ENCODE measurements around the gene CHCHD3. TPM values are rescaled to one million over a fixed set of nuclear protein-coding genes. Genes with fewer than 3 reads are reported as not detected.

The CHCHD3 gene
- total and polyA plus RNA-seq, 4 donors = 25.5 to 37.8 (median 31.8) TPM

DNA sequence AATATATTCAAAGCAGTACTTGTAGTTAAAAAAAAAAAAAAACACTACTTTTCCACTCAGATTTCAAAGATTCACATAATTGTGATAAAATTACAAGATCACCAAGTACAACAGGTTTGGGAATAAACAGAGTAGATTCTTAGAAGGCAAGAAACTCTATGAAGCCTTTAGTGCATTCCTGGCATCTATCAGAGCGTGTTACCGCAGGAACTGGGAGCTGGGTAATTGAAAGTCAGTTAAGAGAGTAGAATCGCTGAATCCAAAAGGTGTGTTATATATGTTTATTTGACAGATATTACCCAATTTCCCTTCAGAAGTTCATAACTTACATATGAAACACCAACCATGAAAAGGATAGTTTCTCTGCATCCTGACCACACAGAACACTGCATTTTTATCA, 346.4 kb downstream of the CHCHD3 start:
- no peaks in the 10 kb centered on the region for H3K4me1 ChIP-seq (ENCODE audit: control insufficient read depth in 4 of 4, insufficient read depth in 4 of 4, low read length in 3 of 4)
- peaks cover 0 to 3% (median 0%) of the 10 kb centered on the region in 4 donors for H3K27me3 ChIP-seq (ENCODE audit: control insufficient read depth in 4 of 4, insufficient read depth in 4 of 4, low read length in 3 of 4)
- H3K36me3 ChIP-seq (ENCODE audit: control insufficient read depth in 4 of 4, insufficient read depth in 3 of 4, low read depth in 1 of 4, low read length in 3 of 4) = no peaks in the 10 kb centered on the region
- TF ChIP-seq, protein P1, sequence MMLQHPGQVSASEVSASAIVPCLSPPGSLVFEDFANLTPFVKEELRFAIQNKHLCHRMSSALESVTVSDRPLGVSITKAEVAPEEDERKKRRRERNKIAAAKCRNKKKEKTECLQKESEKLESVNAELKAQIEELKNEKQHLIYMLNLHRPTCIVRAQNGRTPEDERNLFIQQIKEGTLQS (IDR thresholded peaks at IDR 0.05) = no peak
- TF ChIP-seq HNF4A (conservative IDR thresholded peaks at IDR 0.05) = no peak
- TF ChIP-seq, protein P2, sequence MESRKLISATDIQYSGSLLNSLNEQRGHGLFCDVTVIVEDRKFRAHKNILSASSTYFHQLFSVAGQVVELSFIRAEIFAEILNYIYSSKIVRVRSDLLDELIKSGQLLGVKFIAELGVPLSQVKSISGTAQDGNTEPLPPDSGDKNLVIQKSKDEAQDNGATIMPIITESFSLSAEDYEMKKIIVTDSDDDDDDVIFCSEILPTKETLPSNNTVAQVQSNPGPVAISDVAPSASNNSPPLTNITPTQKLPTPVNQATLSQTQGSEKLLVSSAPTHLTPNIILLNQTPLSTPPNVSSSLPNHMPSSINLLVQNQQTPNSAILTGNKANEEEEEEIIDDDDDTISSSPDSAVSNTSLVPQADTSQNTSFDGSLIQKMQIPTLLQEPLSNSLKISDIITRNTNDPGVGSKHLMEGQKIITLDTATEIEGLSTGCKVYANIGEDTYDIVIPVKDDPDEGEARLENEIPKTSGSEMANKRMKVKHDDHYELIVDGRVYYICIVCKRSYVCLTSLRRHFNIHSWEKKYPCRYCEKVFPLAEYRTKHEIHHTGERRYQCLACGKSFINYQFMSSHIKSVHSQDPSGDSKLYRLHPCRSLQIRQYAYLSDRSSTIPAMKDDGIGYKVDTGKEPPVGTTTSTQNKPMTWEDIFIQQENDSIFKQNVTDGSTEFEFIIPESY (IDR thresholded peaks at IDR 0.05) = no peak
- no peak for TF ChIP-seq FOXA2 (IDR thresholded peaks at IDR 0.05)
- TF ChIP-seq SP1 (IDR thresholded peaks at IDR 0.05) = no peak
- no peak for TF ChIP-seq JUND (IDR thresholded peaks at IDR 0.05)
- TF ChIP-seq EGR1 (IDR thresholded peaks at IDR 0.05; ENCODE audit: low read depth in 2 of 2) = no peak
- TF ChIP-seq NR2F2 (IDR thresholded peaks at IDR 0.05) = no peak
- no peak for TF ChIP-seq HNF4G (IDR thresholded peaks at IDR 0.05)
- TF ChIP-seq RXRA (IDR thresholded peaks at IDR 0.05) = no peak
- TF ChIP-seq, protein P3, sequence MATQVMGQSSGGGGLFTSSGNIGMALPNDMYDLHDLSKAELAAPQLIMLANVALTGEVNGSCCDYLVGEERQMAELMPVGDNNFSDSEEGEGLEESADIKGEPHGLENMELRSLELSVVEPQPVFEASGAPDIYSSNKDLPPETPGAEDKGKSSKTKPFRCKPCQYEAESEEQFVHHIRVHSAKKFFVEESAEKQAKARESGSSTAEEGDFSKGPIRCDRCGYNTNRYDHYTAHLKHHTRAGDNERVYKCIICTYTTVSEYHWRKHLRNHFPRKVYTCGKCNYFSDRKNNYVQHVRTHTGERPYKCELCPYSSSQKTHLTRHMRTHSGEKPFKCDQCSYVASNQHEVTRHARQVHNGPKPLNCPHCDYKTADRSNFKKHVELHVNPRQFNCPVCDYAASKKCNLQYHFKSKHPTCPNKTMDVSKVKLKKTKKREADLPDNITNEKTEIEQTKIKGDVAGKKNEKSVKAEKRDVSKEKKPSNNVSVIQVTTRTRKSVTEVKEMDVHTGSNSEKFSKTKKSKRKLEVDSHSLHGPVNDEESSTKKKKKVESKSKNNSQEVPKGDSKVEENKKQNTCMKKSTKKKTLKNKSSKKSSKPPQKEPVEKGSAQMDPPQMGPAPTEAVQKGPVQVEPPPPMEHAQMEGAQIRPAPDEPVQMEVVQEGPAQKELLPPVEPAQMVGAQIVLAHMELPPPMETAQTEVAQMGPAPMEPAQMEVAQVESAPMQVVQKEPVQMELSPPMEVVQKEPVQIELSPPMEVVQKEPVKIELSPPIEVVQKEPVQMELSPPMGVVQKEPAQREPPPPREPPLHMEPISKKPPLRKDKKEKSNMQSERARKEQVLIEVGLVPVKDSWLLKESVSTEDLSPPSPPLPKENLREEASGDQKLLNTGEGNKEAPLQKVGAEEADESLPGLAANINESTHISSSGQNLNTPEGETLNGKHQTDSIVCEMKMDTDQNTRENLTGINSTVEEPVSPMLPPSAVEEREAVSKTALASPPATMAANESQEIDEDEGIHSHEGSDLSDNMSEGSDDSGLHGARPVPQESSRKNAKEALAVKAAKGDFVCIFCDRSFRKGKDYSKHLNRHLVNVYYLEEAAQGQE (IDR thresholded peaks at IDR 0.05) = no peak
- TF ChIP-seq, protein P4, sequence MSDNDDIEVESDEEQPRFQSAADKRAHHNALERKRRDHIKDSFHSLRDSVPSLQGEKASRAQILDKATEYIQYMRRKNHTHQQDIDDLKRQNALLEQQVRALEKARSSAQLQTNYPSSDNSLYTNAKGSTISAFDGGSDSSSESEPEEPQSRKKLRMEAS (IDR thresholded peaks at IDR 0.05) = no peak
- no peak for TF ChIP-seq GABPA (IDR thresholded peaks at IDR 0.05 in 1 of 2, conservative IDR thresholded peaks at IDR 0.05 in 1 of 2)
- no peak for TF ChIP-seq FOXA1 (IDR thresholded peaks at IDR 0.05)
- TF ChIP-seq, protein P5, sequence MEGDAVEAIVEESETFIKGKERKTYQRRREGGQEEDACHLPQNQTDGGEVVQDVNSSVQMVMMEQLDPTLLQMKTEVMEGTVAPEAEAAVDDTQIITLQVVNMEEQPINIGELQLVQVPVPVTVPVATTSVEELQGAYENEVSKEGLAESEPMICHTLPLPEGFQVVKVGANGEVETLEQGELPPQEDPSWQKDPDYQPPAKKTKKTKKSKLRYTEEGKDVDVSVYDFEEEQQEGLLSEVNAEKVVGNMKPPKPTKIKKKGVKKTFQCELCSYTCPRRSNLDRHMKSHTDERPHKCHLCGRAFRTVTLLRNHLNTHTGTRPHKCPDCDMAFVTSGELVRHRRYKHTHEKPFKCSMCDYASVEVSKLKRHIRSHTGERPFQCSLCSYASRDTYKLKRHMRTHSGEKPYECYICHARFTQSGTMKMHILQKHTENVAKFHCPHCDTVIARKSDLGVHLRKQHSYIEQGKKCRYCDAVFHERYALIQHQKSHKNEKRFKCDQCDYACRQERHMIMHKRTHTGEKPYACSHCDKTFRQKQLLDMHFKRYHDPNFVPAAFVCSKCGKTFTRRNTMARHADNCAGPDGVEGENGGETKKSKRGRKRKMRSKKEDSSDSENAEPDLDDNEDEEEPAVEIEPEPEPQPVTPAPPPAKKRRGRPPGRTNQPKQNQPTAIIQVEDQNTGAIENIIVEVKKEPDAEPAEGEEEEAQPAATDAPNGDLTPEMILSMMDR (IDR thresholded peaks at IDR 0.05; ENCODE audit: low read depth, low read length, missing input control) = no peak
- no peak for TF ChIP-seq YY1 (IDR thresholded peaks at IDR 0.05)
- no peak for DNase-seq (ENCODE audit: low spot score)
- no peaks in the 10 kb centered on the region for H3K9me3 ChIP-seq (ENCODE audit: control insufficient read depth in 4 of 4, low read length in 3 of 4)
- H3K4me3 ChIP-seq (ENCODE audit: low read depth in 1 of 3, low read length in 3 of 3) = no peak overlapping the region
- 89% methylated on average over 3 of the region's 3 CpGs for WGBS
- no peak overlapping the region for H3K27ac ChIP-seq (ENCODE audit: low read depth in 1 of 2, low read length in 2 of 2)
- no peak overlapping the region for H3K9ac ChIP-seq (ENCODE audit: low read depth in 1 of 2, low read length in 2 of 2)

Small RNAs within 50 kb of the gene (small RNA-seq; reads per million reads assigned to genes)
- gene RF00218 (0.20 reads per million), gene RNU6-92P (not detected)

Other genes starting within 250 kb of the CHCHD3 start
- gene EXOC4, start 171.0 kb upstream of the CHCHD3 start, total RNA-seq = 10 to 100 TPM; 30.7 to 55.9 TPM
- gene EXOC4, start 171.0 kb upstream of the CHCHD3 start, polyA plus RNA-seq = 10 to 100 TPM in 1 of 2 donors, 1 to 10 TPM in 1; 9.5 to 16.5 TPM

All from liver (tissue), 10 donors.